BLaER1 treated with 17β-estradiol and CSF1 and Interleukin-3, amounts not matched to agents 10 nM and 100 nM (cell line): Measurements from ENCODE around the gene VNN1.

ENCODE experiments used
- H3K27ac ChIP-seq, 11 experiments: shearing (Covaris generic); formaldehyde crosslinking; 2 replicates each; pipeline ENCODE4 v1.8.1; 2022
- H3K27me3 ChIP-seq, 11 experiments: shearing (Covaris generic); formaldehyde crosslinking; 2 replicates each; pipeline ENCODE4 v1.8.1; 2022
- H3K36me3 ChIP-seq, 11 experiments: shearing (Covaris generic); formaldehyde crosslinking; 2 replicates each; pipeline ENCODE4 v1.8.1; 2022
- H3K4me1 ChIP-seq, 10 experiments: shearing (Covaris generic); formaldehyde crosslinking; 2 replicates each; pipeline ENCODE4 v1.8.1; 2022
- H3K4me2 ChIP-seq, 11 experiments: shearing (Covaris generic); formaldehyde crosslinking; 2 replicates each; pipeline ENCODE4 v1.8.1; 2022
- H3K4me3 ChIP-seq, 10 experiments: shearing (Covaris generic); formaldehyde crosslinking; 2 replicates each; pipeline ENCODE4 v1.8.1; 2022
- H3K9ac ChIP-seq, 11 experiments: shearing (Covaris generic); formaldehyde crosslinking; 2 replicates each; pipeline ENCODE4 v1.8.1; 2022
- H3K9me3 ChIP-seq, 11 experiments: shearing (Covaris generic); formaldehyde crosslinking; replicated peaks in 1 of 11; 2 replicates each; pipeline ENCODE4 v1.8.1; 2022
- H4K20me1 ChIP-seq, 11 experiments: shearing (Covaris generic); formaldehyde crosslinking; 2 replicates each; pipeline ENCODE4 v1.8.1; 2022
- Cebpa-rat ChIP-seq, 11 experiments: shearing (Covaris generic); IDR thresholded peaks; 2 replicates each; pipeline ENCODE4 v1.8.1; 2022

The VNN1 gene

GRCh38 chr6:132734694-132735236 is 20.9 kb upstream of the VNN1 start:
- peak overlapping the region in 2 of 11 experiments; percentile 31 to 38; a peak in 2 of 22 replicates for H3K9ac ChIP-seq
- peak in 2 of 11 experiments; percentile 20 to 36; a peak in 3 of 22 replicates for TF ChIP-seq Cebpa-rat (IDR thresholded peaks at IDR 0.05)
- peaks cover 0 to 91% (median 0%) of the 10 kb centered on the region in 10 experiments; a peak in 7 of 20 replicates for H3K4me1 ChIP-seq
- no peaks in the 10 kb centered on the region for H4K20me1 ChIP-seq
- no peaks in the 10 kb centered on the region for H3K27me3 ChIP-seq
- peaks cover 0 to 57% (median 0%) of the 10 kb centered on the region in 11 experiments; a peak in 5 of 22 replicates for H3K9me3 ChIP-seq
- peak overlapping the region in 4 of 11 experiments; percentile 22 to 75 (median 52); a peak in 7 of 22 replicates for H3K4me2 ChIP-seq
- H3K36me3 ChIP-seq: peaks cover 0 to 16% (median 0%) of the 10 kb centered on the region in 11 experiments; a peak in 4 of 22 replicates
- H3K27ac ChIP-seq: peak overlapping the region in 4 of 11 experiments; percentile 35 to 87 (median 76); a peak in 8 of 22 replicates
- H3K4me3 ChIP-seq: no peak overlapping the region

GRCh38 chr6:132733814-132734213 is 20.0 kb upstream of the VNN1 start:
- Histone ChIP-seq H3K9me3 (peaks cover 0 to 48% (median 0%) of the 10 kb centered on the region in 11 experiments; a peak in 5 of 22 replicates), H3K36me3 (peaks cover 0 to 20% (median 0%) of the 10 kb centered on the region in 11 experiments; a peak in 4 of 22 replicates), H3K27ac (peak overlapping the region in 4 of 11 experiments; percentile 28 to 87 (median 76); a peak in 6 of 22 replicates), H4K20me1 (no peaks in the 10 kb centered on the region), H3K4me2 (peak overlapping the region in 2 of 11 experiments; percentile 69 to 75; a peak in 4 of 22 replicates), H3K27me3 (no peaks in the 10 kb centered on the region), H3K4me1 (peaks cover 0 to 81% (median 0%) of the 10 kb centered on the region in 10 experiments; a peak in 7 of 20 replicates), H3K9ac (0 out of 22 replicates have a peak overlapping the region, but pooled peaks of 1 of the 11 experiments have one; percentile 12), H3K4me3 (peak overlapping the region in 1 of 10 experiments; percentile 15; a peak in 1 of 20 replicates)
- TF ChIP-seq Cebpa-rat (IDR thresholded peaks at IDR 0.05): no peak

- TF ChIP-seq Cebpa-rat (IDR thresholded peaks at IDR 0.05): no peak
- H3K36me3 ChIP-seq: peaks cover 0 to 25% (median 0%) of the 10 kb centered on the region in 11 experiments; a peak in 4 of 22 replicates
- peak overlapping the region in 2 of 11 experiments; percentile 69 to 75; a peak in 4 of 22 replicates for H3K4me2 ChIP-seq
- no peaks in the 10 kb centered on the region for H4K20me1 ChIP-seq
- no peak overlapping the region for H3K9ac ChIP-seq
- peak overlapping the region in 4 of 11 experiments; percentile 28 to 87 (median 76); a peak in 3 of 22 replicates for H3K27ac ChIP-seq
- H3K4me3 ChIP-seq: no peak overlapping the region
- peaks cover 0 to 43% (median 0%) of the 10 kb centered on the region in 11 experiments; a peak in 4 of 22 replicates for H3K9me3 ChIP-seq
- peaks cover 0 to 76% (median 0%) of the 10 kb centered on the region in 10 experiments; a peak in 7 of 20 replicates for H3K4me1 ChIP-seq
- H3K27me3 ChIP-seq: no peaks in the 10 kb centered on the region
Observed at GRCh38 chr6:132733283-132733682, 19.4 kb upstream of the VNN1 start.

GRCh38 chr6:132731086-132731485 is 17.2 kb upstream of the VNN1 start:
- Histone ChIP-seq H3K9me3 (peaks cover 0 to 25% (median 0%) of the 10 kb centered on the region in 11 experiments; a peak in 3 of 22 replicates), H3K4me2 (peak overlapping the region in 1 of 11 experiments; percentile 10; a peak in 1 of 22 replicates), H3K27ac (no peak overlapping the region), H3K9ac (no peak overlapping the region), H3K36me3 (peaks cover 0 to 41% (median 0%) of the 10 kb centered on the region in 11 experiments; a peak in 4 of 22 replicates), H3K27me3 (no peaks in the 10 kb centered on the region), H3K4me1 (peaks cover 0 to 63% (median 0%) of the 10 kb centered on the region in 10 experiments; a peak in 7 of 20 replicates), H3K4me3 (no peak overlapping the region), H4K20me1 (no peaks in the 10 kb centered on the region)
- no peak for TF ChIP-seq Cebpa-rat (IDR thresholded peaks at IDR 0.05)

- no peak for TF ChIP-seq Cebpa-rat (IDR thresholded peaks at IDR 0.05)
- Histone ChIP-seq H3K27ac (peak overlapping the region in 1 of 11 experiments; percentile 12; a peak in 1 of 22 replicates), H4K20me1 (no peaks in the 10 kb centered on the region), H3K9ac (no peak overlapping the region), H3K27me3 (no peaks in the 10 kb centered on the region), H3K9me3 (peaks cover 0 to 25% (median 0%) of the 10 kb centered on the region in 11 experiments; a peak in 3 of 22 replicates), H3K4me2 (peak overlapping the region in 2 of 11 experiments; percentile 53 to 59; a peak in 4 of 22 replicates), H3K4me3 (no peak overlapping the region), H3K4me1 (peaks cover 0 to 63% (median 0%) of the 10 kb centered on the region in 10 experiments; a peak in 7 of 20 replicates), H3K36me3 (peaks cover 0 to 46% (median 0%) of the 10 kb centered on the region in 11 experiments; a peak in 4 of 22 replicates)
Observed at GRCh38 chr6:132730560-132730959, 16.7 kb upstream of the VNN1 start.

GRCh38 chr6:132728616-132729015 is 14.8 kb upstream of the VNN1 start:
- no peak overlapping the region for H3K4me2 ChIP-seq
- peaks cover 0 to 48% (median 0%) of the 10 kb centered on the region in 10 experiments; a peak in 5 of 20 replicates for H3K4me1 ChIP-seq
- no peaks in the 10 kb centered on the region for H4K20me1 ChIP-seq
- TF ChIP-seq Cebpa-rat (IDR thresholded peaks at IDR 0.05): no peak
- peaks cover 0 to 16% (median 0%) of the 10 kb centered on the region in 11 experiments; a peak in 3 of 22 replicates for H3K9me3 ChIP-seq
- no peaks in the 10 kb centered on the region for H3K27me3 ChIP-seq
- no peak overlapping the region for H3K9ac ChIP-seq
- H3K27ac ChIP-seq: no peak overlapping the region
- H3K4me3 ChIP-seq: no peak overlapping the region
- peaks cover 0 to 65% (median 0%) of the 10 kb centered on the region in 11 experiments; a peak in 4 of 22 replicates for H3K36me3 ChIP-seq

GRCh38 chr6:132726608-132726975 is 12.7 kb upstream of the VNN1 start:
- Histone ChIP-seq H3K4me1 (peaks cover 0 to 37% (median 0%) of the 10 kb centered on the region in 10 experiments; a peak in 4 of 20 replicates), H3K27me3 (no peaks in the 10 kb centered on the region), H4K20me1 (no peaks in the 10 kb centered on the region), H3K27ac (no peak overlapping the region), H3K9me3 (no peaks in the 10 kb centered on the region), H3K36me3 (peaks cover 0 to 72% (median 0%) of the 10 kb centered on the region in 11 experiments; a peak in 4 of 22 replicates), H3K4me3 (no peak overlapping the region), H3K9ac (no peak overlapping the region), H3K4me2 (peak overlapping the region in 2 of 11 experiments; percentile 33 to 48; a peak in 4 of 22 replicates)
- no peak for TF ChIP-seq Cebpa-rat (IDR thresholded peaks at IDR 0.05)

GRCh38 chr6:132725947-132726607 is 12.2 kb upstream of the VNN1 start:
- Histone ChIP-seq H3K27me3 (no peaks in the 10 kb centered on the region), H3K9me3 (no peaks in the 10 kb centered on the region), H3K36me3 (peaks cover 0 to 67% (median 0%) of the 10 kb centered on the region in 11 experiments; a peak in 4 of 22 replicates), H3K4me1 (peaks cover 0 to 33% (median 0%) of the 10 kb centered on the region in 10 experiments; a peak in 5 of 20 replicates), H3K4me2 (peak overlapping the region in 2 of 11 experiments; percentile 33 to 48; a peak in 4 of 22 replicates), H4K20me1 (no peaks in the 10 kb centered on the region), H3K4me3 (no peak overlapping the region), H3K9ac (no peak overlapping the region), H3K27ac (no peak overlapping the region)
- TF ChIP-seq Cebpa-rat (IDR thresholded peaks at IDR 0.05): no peak
